GM21825 (cell line): ENCODE data around the gene BACE2.
"Not testable (repeated sequence)": the region's sequence is repeated elsewhere in the genome, so short reads cannot be mapped to it uniquely, and the experiment has no call there.

ENCODE experiments used
- ATAC-seq: cut with Tn5 transposase; IDR thresholded peaks from one replicate; pipeline ENCODE4 v1.9.1; 2021; ENCODE audit warnings: mild to moderate bottlenecking, moderate library complexity; ENCODE audit not compliant: unreplicated experiment

The BACE2 gene

GRCh38 chr21:41258617-41259016 is 90.7 kb downstream of the BACE2 start:
- no peak for ATAC-seq

GRCh38 chr21:41260428-41260827 is 92.5 kb downstream of the BACE2 start:
- ATAC-seq, result no peak

- no peak for ATAC-seq
Observed at GRCh38 chr21:41267346-41267745, 99.4 kb downstream of the BACE2 start.

- ATAC-seq, result no peak
Observed at GRCh38 chr21:41269535-41269934, 101.6 kb downstream of the BACE2 start.

GRCh38 chr21:41277196-41277595 is 109.2 kb downstream of the BACE2 start:
- no peak for ATAC-seq

GRCh38 chr21:41277846-41278245 is 109.9 kb downstream of the BACE2 start:
- no peak for ATAC-seq

GRCh38 chr21:41280115-41280919 is 112.4 kb downstream of the BACE2 start:
- no peak for ATAC-seq

- ATAC-seq, result no peak
Observed at GRCh38 chr21:41282412-41282811, 114.5 kb downstream of the BACE2 start.

- no peak for ATAC-seq
Observed at GRCh38 chr21:41283211-41283818, 115.4 kb downstream of the BACE2 start.

- ATAC-seq, result no peak
Observed at GRCh38 chr21:41289431-41289830, 121.5 kb downstream of the BACE2 start.

- ATAC-seq, result no peak
Observed at GRCh38 chr21:41290106-41290799, 122.3 kb downstream of the BACE2 start.

- no peak for ATAC-seq
Observed at GRCh38 chr21:41294548-41295231, 126.7 kb downstream of the BACE2 start.

GRCh38 chr21:41295721-41296254 is 127.8 kb downstream of the BACE2 start:
- no peak for ATAC-seq

GRCh38 chr21:41302976-41303375 is 135.0 kb downstream of the BACE2 start:
- no peak for ATAC-seq

GRCh38 chr21:41304068-41304720 is 136.2 kb downstream of the BACE2 start:
- no peak for ATAC-seq

- ATAC-seq, result no peak
Observed at GRCh38 chr21:41307219-41307618, 139.3 kb downstream of the BACE2 start.

GRCh38 chr21:41313285-41314164 is 145.6 kb downstream of the BACE2 start:
- not testable (repeated sequence) for ATAC-seq

- ATAC-seq, result no peak
Observed at GRCh38 chr21:41315726-41316125, 147.8 kb downstream of the BACE2 start.

- no peak for ATAC-seq
Observed at GRCh38 chr21:41316200-41317062, 148.5 kb downstream of the BACE2 start, which contains the start of gene FAM3B. Gene FAM3B (plus strand): TSS chr21:41316801. CDS start chr21:41316880, 79 bp downstream.
